PFSK-1 (cell line): ENCODE data around the gene DOK4.

ENCODE experiments used
- REST ChIP-seq, 2 experiments: IDR thresholded peaks; 2 replicates each; pipeline versions ENCODE4 v1.6.1 to v1.8.0; 2011 to 2012; ENCODE audit warnings: low read depth in 2 of 2, low read length in 2 of 2, control low read depth in 1 of 2, inconsistent platforms in 1 of 2, mild to moderate bottlenecking in 1 of 2, moderate library complexity in 1 of 2; ENCODE audit not compliant: insufficient read depth in 1 of 2
- TAF1 ChIP-seq: IDR thresholded peaks from 2 replicates; pipeline ENCODE4 v1.6.1; 2012; ENCODE audit warnings: low read length, control low read depth, borderline replicate concordance; ENCODE audit not compliant: insufficient read depth

- TF ChIP-seq REST (IDR thresholded peaks at IDR 0.05; ENCODE audit: insufficient read depth in 1 of 2, low read depth in 2 of 2, low read length in 2 of 2) (no peak), TAF1 (no peak)
Observed at GRCh38 chr16:57474671-57475661, 11.3 kb downstream of the DOK4 start.
